ENCODE measurements around the gene ADGRG4. TPM values are rescaled to one million over a fixed set of nuclear protein-coding genes. Genes with fewer than 3 reads are reported as not detected.
A peak's percentile ranks its signal among the peaks of the same experiment; 100 is the strongest.
"Not testable (repeated sequence)": the region's sequence is repeated elsewhere in the genome, so short reads cannot be mapped to it uniquely, and the experiment has no call there.

Gene ADGRG4
- polyA plus RNA-seq, 6 donors from 2014 or later: not detected

- no peak overlapping the region for H3K4me3 Mint-ChIP-seq
Measured at GRCh38 chrX:136437774-136438173, 137.0 kb downstream of the ADGRG4 start.

GRCh38 chrX:136438192-136438591 is 137.4 kb downstream of the ADGRG4 start:
- Mint-ChIP-seq H3K36me3 (no peaks in the 10 kb centered on the region), H3K27ac (no peak overlapping the region), H3K4me3 (no peak overlapping the region), H3K9me3 (peaks cover 0 to 3% (median 0%) of the 10 kb centered on the region in 7 donors), H3K4me1 (no peaks in the 10 kb centered on the region), H3K27me3 (peaks cover 0 to 9% (median 0%) of the 10 kb centered on the region in 3 donors)
- DNase-seq (no peak), ATAC-seq (ENCODE audit: low read depth in 2 of 2) (no peak)

More at GRCh38 chrX:136437774-136438173, 137.0 kb downstream of the ADGRG4 start:
- Mint-ChIP-seq H3K9me3 (peaks cover 0 to 3% (median 0%) of the 10 kb centered on the region in 7 donors), H3K36me3 (no peaks in the 10 kb centered on the region), H3K4me1 (no peaks in the 10 kb centered on the region), H3K27ac (no peak overlapping the region), H3K27me3 (peaks cover 0 to 9% (median 0%) of the 10 kb centered on the region in 3 donors)
- DNase-seq (no peak), ATAC-seq (ENCODE audit: low read depth in 2 of 2) (no peak)

GRCh38 chrX:136445674-136446073 is 144.9 kb downstream of the ADGRG4 start:
- not testable (repeated sequence) for H3K27ac Mint-ChIP-seq; H3K4me3 Mint-ChIP-seq; ATAC-seq (ENCODE audit: low read depth in 2 of 2)

GRCh38 chrX:136446208-136446607 is 145.4 kb downstream of the ADGRG4 start:
- Mint-ChIP-seq H3K36me3 (no peaks in the 10 kb centered on the region), H3K27me3 (peaks cover 0 to 7% (median 0%) of the 10 kb centered on the region in 3 donors), H3K27ac (peak overlapping the region in 1 of 6 donors; percentile 49), H3K4me3 (no peak overlapping the region), H3K4me1 (no peaks in the 10 kb centered on the region), H3K9me3 (peaks cover 0 to 2% (median 0%) of the 10 kb centered on the region in 7 donors)
- no peak for DNase-seq
- ATAC-seq (ENCODE audit: low read depth in 2 of 2): no peak

More at GRCh38 chrX:136445674-136446073, 144.9 kb downstream of the ADGRG4 start:
- H3K4me1 Mint-ChIP-seq, H3K9me3 Mint-ChIP-seq, H3K36me3 Mint-ChIP-seq, DNase-seq, H3K27me3 Mint-ChIP-seq: not testable (repeated sequence)

GRCh38 chrX:136447308-136447707 is 146.5 kb downstream of the ADGRG4 start:
- no peak for DNase-seq
- no peak overlapping the region for H3K4me3 Mint-ChIP-seq
- ATAC-seq (ENCODE audit: low read depth in 2 of 2): no peak
- no peak overlapping the region for H3K27ac Mint-ChIP-seq
- H3K36me3 Mint-ChIP-seq: no peaks in the 10 kb centered on the region
- H3K27me3 Mint-ChIP-seq: peaks cover 0 to 7% (median 0%) of the 10 kb centered on the region in 3 donors
- H3K4me1 Mint-ChIP-seq: no peaks in the 10 kb centered on the region
- H3K9me3 Mint-ChIP-seq: peaks cover 0 to 2% (median 0%) of the 10 kb centered on the region in 7 donors

- ATAC-seq (ENCODE audit: low read depth in 2 of 2): no peak
- Mint-ChIP-seq H3K27ac (no peak overlapping the region), H3K36me3 (no peaks in the 10 kb centered on the region), H3K4me1 (no peaks in the 10 kb centered on the region), H3K4me3 (no peak overlapping the region), H3K27me3 (peaks cover 0 to 7% (median 0%) of the 10 kb centered on the region in 3 donors), H3K9me3 (peaks cover 0 to 2% (median 0%) of the 10 kb centered on the region in 7 donors)
- no peak for DNase-seq
Measured at GRCh38 chrX:136447968-136448367, 147.2 kb downstream of the ADGRG4 start.

- DNase-seq: no peak
- no peaks in the 10 kb centered on the region for H3K4me1 Mint-ChIP-seq
- peaks cover 0 to 7% (median 0%) of the 10 kb centered on the region in 3 donors for H3K27me3 Mint-ChIP-seq
- no peak for ATAC-seq (ENCODE audit: low read depth in 2 of 2)
- H3K36me3 Mint-ChIP-seq: no peaks in the 10 kb centered on the region
- peaks cover 0 to 2% (median 0%) of the 10 kb centered on the region in 7 donors for H3K9me3 Mint-ChIP-seq
- H3K4me3 Mint-ChIP-seq: no peak overlapping the region
- H3K27ac Mint-ChIP-seq: no peak overlapping the region
Measured at GRCh38 chrX:136450050-136450830, 149.5 kb downstream of the ADGRG4 start.

- DNase-seq: no peak
- ATAC-seq (ENCODE audit: low read depth in 2 of 2): no peak
- H3K4me3 Mint-ChIP-seq: no peak overlapping the region
Measured at GRCh38 chrX:136452614-136453013, 151.9 kb downstream of the ADGRG4 start.

GRCh38 chrX:136453114-136453513 is 152.4 kb downstream of the ADGRG4 start:
- H3K36me3 Mint-ChIP-seq: no peaks in the 10 kb centered on the region
- H3K27ac Mint-ChIP-seq: no peak overlapping the region
- no peaks in the 10 kb centered on the region for H3K9me3 Mint-ChIP-seq
- ATAC-seq (ENCODE audit: low read depth in 2 of 2) (no peak), DNase-seq (no peak)
- no peaks in the 10 kb centered on the region for H3K27me3 Mint-ChIP-seq
- H3K4me1 Mint-ChIP-seq: no peaks in the 10 kb centered on the region
- H3K4me3 Mint-ChIP-seq: no peak overlapping the region

More at GRCh38 chrX:136452614-136453013, 151.9 kb downstream of the ADGRG4 start:
- no peaks in the 10 kb centered on the region for H3K9me3 Mint-ChIP-seq
- no peaks in the 10 kb centered on the region for H3K27me3 Mint-ChIP-seq
- no peaks in the 10 kb centered on the region for H3K36me3 Mint-ChIP-seq
- H3K4me1 Mint-ChIP-seq: no peaks in the 10 kb centered on the region
- H3K27ac Mint-ChIP-seq: no peak overlapping the region

- Mint-ChIP-seq H3K27me3 (no peaks in the 10 kb centered on the region), H3K9me3 (no peaks in the 10 kb centered on the region), H3K4me1 (no peaks in the 10 kb centered on the region), H3K36me3 (no peaks in the 10 kb centered on the region), H3K27ac (no peak overlapping the region), H3K4me3 (no peak overlapping the region)
- no peak for DNase-seq
- no peak for ATAC-seq (ENCODE audit: low read depth in 2 of 2)
Measured at GRCh38 chrX:136453771-136454170, 153.0 kb downstream of the ADGRG4 start.

- no peaks in the 10 kb centered on the region for H3K4me1 Mint-ChIP-seq
- H3K27ac Mint-ChIP-seq: no peak overlapping the region
- ATAC-seq (ENCODE audit: low read depth in 2 of 2): no peak
- H3K9me3 Mint-ChIP-seq: no peaks in the 10 kb centered on the region
- no peak overlapping the region for H3K4me3 Mint-ChIP-seq
- H3K36me3 Mint-ChIP-seq: no peaks in the 10 kb centered on the region
- DNase-seq: no peak
- H3K27me3 Mint-ChIP-seq: no peaks in the 10 kb centered on the region
Measured at GRCh38 chrX:136456133-136456532, 155.4 kb downstream of the ADGRG4 start.

GRCh38 chrX:136457303-136457917 is 156.6 kb downstream of the ADGRG4 start:
- ATAC-seq (ENCODE audit: low read depth in 2 of 2) (no peak), DNase-seq (no peak)

GRCh38 chrX:136464589-136464988 is 163.8 kb downstream of the ADGRG4 start:
- Mint-ChIP-seq H3K4me1 (no peaks in the 10 kb centered on the region), H3K27ac (no peak overlapping the region), H3K36me3 (no peaks in the 10 kb centered on the region), H3K4me3 (no peak overlapping the region), H3K27me3 (peaks cover 0 to 5% (median 0%) of the 10 kb centered on the region in 3 donors), H3K9me3 (no peaks in the 10 kb centered on the region)
- DNase-seq (no peak), ATAC-seq (ENCODE audit: low read depth in 2 of 2) (no peak)

More at GRCh38 chrX:136457303-136457917, 156.6 kb downstream of the ADGRG4 start:
- no peaks in the 10 kb centered on the region for H3K4me1 Mint-ChIP-seq
- H3K27ac Mint-ChIP-seq: no peak overlapping the region
- H3K27me3 Mint-ChIP-seq: no peaks in the 10 kb centered on the region
- no peaks in the 10 kb centered on the region for H3K36me3 Mint-ChIP-seq
- no peak overlapping the region for H3K4me3 Mint-ChIP-seq
- no peaks in the 10 kb centered on the region for H3K9me3 Mint-ChIP-seq

All from naive B cell (primary cell).